Fibroblast of mammary gland (primary cell): ENCODE measurements around the gene TSPAN5.

Experiments used
- DNase-seq: peaks from one replicate; pipeline ENCODE4 v3.0.0-alpha.2; 2010; ENCODE audit warnings: low read depth
- H3K4me3 ChIP-seq: 2 replicates; pipeline ENCODE4 v1.5.1; 2011; ENCODE audit warnings: low read depth, mild to moderate bottlenecking, low read length, moderate library complexity; ENCODE audit not compliant: control insufficient read depth
- CTCF ChIP-seq: conservative IDR thresholded peaks from 2 replicates; pipeline ENCODE4 v1.5.1; 2011; ENCODE audit warnings: low read depth, low read length, inconsistent platforms; ENCODE audit not compliant: control insufficient read depth, insufficient read depth

Gene TSPAN5

GRCh38 chr4:98624144-98624543 is 34.3 kb downstream of the TSPAN5 start:
- no peak for TF ChIP-seq CTCF
- DNase-seq, result no peak
- no peak overlapping the region for H3K4me3 ChIP-seq

GRCh38 chr4:98623126-98623802 is 35.1 kb downstream of the TSPAN5 start:
- H3K4me3 ChIP-seq, result no peak overlapping the region
- no peak for DNase-seq
- no peak for TF ChIP-seq CTCF

- TF ChIP-seq CTCF, result no peak
- no peak overlapping the region for H3K4me3 ChIP-seq
- no peak for DNase-seq
These were observed 38.2 kb downstream of the TSPAN5 start for GRCh38 chr4:98620087-98620784.

- no peak overlapping the region for H3K4me3 ChIP-seq
- TF ChIP-seq CTCF, result no peak
- no peak for DNase-seq
These were observed 39.2 kb downstream of the TSPAN5 start for GRCh38 chr4:98619180-98619579.

GRCh38 chr4:98618680-98619079 is 39.7 kb downstream of the TSPAN5 start:
- TF ChIP-seq CTCF, result no peak
- no peak overlapping the region for H3K4me3 ChIP-seq
- no peak for DNase-seq

- DNase-seq, result no peak
These were observed 40.9 kb downstream of the TSPAN5 start for GRCh38 chr4:98617358-98618047.

More at GRCh38 chr4:98617358-98618047, 40.9 kb downstream of the TSPAN5 start:
- no peak overlapping the region for H3K4me3 ChIP-seq
- no peak for TF ChIP-seq CTCF
